Spleen (tissue), 11 donors: Measurements from ENCODE around the gene TYW3. TPM values are rescaled to one million over a fixed set of nuclear protein-coding genes. Genes with fewer than 3 reads are reported as not detected.

Experiments used
- DNase-seq: peaks from one replicate; pipeline ENCODE4 v3.0.0-alpha.2; 2020
- H3K27ac ChIP-seq, 8 donors: fragments of 200-600 bp; sonication (generic) in 7 of 8; 1 replicate in 4 of 8; 2 replicates in 4 of 8; pipeline versions ENCODE4 v1.5.0 to v1.8.0; 2016 to 2021; ENCODE audit warnings: inconsistent platforms in 4 of 8, mild to moderate bottlenecking in 4 of 8, moderate library complexity in 1 of 8
- H3K27me3 ChIP-seq, 7 donors: fragments of 200-600 bp; sonication (generic) in 6 of 7; replicated peaks in 1 of 7; 1 replicate in 4 of 7; 2 replicates in 3 of 7; pipeline versions ENCODE4 v1.5.0 to v1.8.0; 2016 to 2021; ENCODE audit warnings: inconsistent platforms in 3 of 7, mild to moderate bottlenecking in 1 of 7
- H3K36me3 ChIP-seq, 6 donors: fragments of 200-600 bp; sonication (generic) in 5 of 6; 1 replicate in 4 of 6; 2 replicates in 2 of 6; pipeline versions ENCODE4 v1.5.0 to v1.8.0; 2016 to 2021; ENCODE audit warnings: inconsistent platforms in 2 of 6
- H3K4me1 ChIP-seq, 6 donors: fragments of 200-600 bp; sonication (generic) in 5 of 6; 1 replicate in 3 of 6; 2 replicates in 3 of 6; pipeline versions ENCODE4 v1.5.0 to v1.8.0; 2016 to 2021; ENCODE audit warnings: inconsistent platforms in 3 of 6
- H3K4me3 ChIP-seq, 8 donors: fragments of 200-600 bp; sonication (generic) in 7 of 8; 1 replicate in 4 of 8; 2 replicates in 4 of 8; pipeline versions ENCODE4 v1.5.0 to v1.8.0; 2016 to 2021; ENCODE audit warnings: inconsistent platforms in 4 of 8, mild to moderate bottlenecking in 4 of 8, moderate library complexity in 2 of 8
- H3K9me3 ChIP-seq, 8 donors: fragments of 200-600 bp; sonication (generic) in 7 of 8; 1 replicate in 4 of 8; 2 replicates in 4 of 8; pipeline versions ENCODE4 v1.5.0 to v1.8.0; 2016 to 2021; ENCODE audit warnings: inconsistent platforms in 4 of 8
- POLR2A ChIP-seq, 3 donors: fragments of 450-650 bp; IDR thresholded peaks; one replicate each; pipeline ENCODE4 v1.5.1; 2017; ENCODE audit warnings: antibody characterized with exemption in 3 of 3, mild to moderate bottlenecking in 1 of 3
- POLR2AphosphoS5 ChIP-seq, 3 donors: sonication (generic); formaldehyde crosslinking; IDR thresholded peaks; one replicate each; pipeline ENCODE4 v1.5.1; 2017; ENCODE audit warnings: antibody characterized with exemption in 3 of 3
- WGBS, 5 donors: extraction: QIAGEN DNeasy Blood & Tissue Kit in 3 of 5; methylation state at CpG; one replicate each; pipeline versions ENCODE4 v1.1.5 to v1.1.7; 2013 to 2018; 5-methylcytosine and 5-hydroxymethylcytosine counted together
- intact Hi-C: fragments of 100-400 bp; cut with DNase I; formaldehyde crosslinking; loops from one replicate; pipeline ENCODE4 v1.15.0; 2023; ENCODE audit warnings: low total_unique reads
- polyA plus RNA-seq, 3 donors: library from polyadenylated mRNA; stranded (reverse); fragments of 200-250 nt; gene quantifications; one replicate each; pipeline ENCODE4 v1.2.1, GENCODE V29; 2013
- total RNA-seq, 7 donors: library from RNA; depleted of rRNA in 3 of 7; stranded (reverse); fragments of >200 nt in 3 of 7; fragmentation: NEBNext Ultra II Directional in 4 of 7; extraction: Animal tissue kit (Norgen Biotek cat#: 25700) in 4 of 7; gene quantifications; one replicate each; pipeline versions ENCODE4 v1.1.0 to v1.2.1, GENCODE V29; 2016 to 2021
- TF ChIP-seq, protein P1 (sequence below), 11 experiments: fragments of 200-600 bp in 7 of 11; fragments of 450-650 bp in 4 of 11; sonication (generic) in 4 of 11; IDR thresholded peaks in 8 of 11; conservative IDR thresholded peaks in 3 of 11; 1 replicate in 7 of 11; 2 replicates in 4 of 11; pipeline versions ENCODE4 v1.4.0 to v1.8.0; 2016 to 2021; ENCODE audit warnings: antibody characterized with exemption in 11 of 11, inconsistent platforms in 4 of 11, mild to moderate bottlenecking in 1 of 11
- donor health status: healthy with polysubstance abuse.
- donor health status: DM: no; HTN: no; CAD: no; lungs with moderate emphysema.
- donor health status: DM: no; HTN: no; CAD: no.
- donor health status: Bipolar disorder and iron deficiency.
- donor health status: healthy.
- donor health status: DM: no; HTN: no; CAD: no.
- donor health status: DM: yes; HTN: yes; CAD: no.

TYW3 gene
- total and polyA plus RNA-seq, 10 donors: 11.5 to 19.2 (median 16.6) TPM

DNA sequence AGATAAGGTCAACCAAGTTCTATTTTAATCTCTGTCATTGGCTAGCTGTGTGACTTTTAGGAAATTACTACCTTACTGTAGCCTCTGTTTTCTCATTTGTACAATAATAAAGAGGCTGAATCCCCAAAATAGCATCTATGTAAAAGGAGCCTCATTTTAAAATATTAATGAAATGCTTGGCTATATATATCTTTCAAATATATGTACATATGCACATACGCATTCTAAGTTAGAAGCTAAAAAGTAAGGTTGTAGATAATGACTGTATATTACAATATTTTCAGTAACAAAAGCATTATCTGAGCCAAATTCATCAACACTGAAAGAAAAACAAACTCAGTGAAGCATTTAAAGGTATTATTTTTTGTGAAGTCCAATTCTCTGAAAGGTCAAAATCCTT lies 44.6 kb downstream of the TYW3 start:
- intact Hi-C loops: no loop called here
- Histone ChIP-seq H3K27ac (no peak overlapping the region), H3K4me3 (no peak overlapping the region), H3K27me3 (peaks cover 0 to 16% (median 0%) of the 10 kb centered on the region in 7 donors), H3K9me3 (no peaks in the 10 kb centered on the region), H3K36me3 (no peaks in the 10 kb centered on the region), H3K4me1 (peaks cover 0 to under 1% (median 0%) of the 10 kb centered on the region in 6 donors)
- DNase-seq: no peak
- WGBS, 5 donors: 90 to 95% (median 94%) methylated on average over 1 of the region's 1 CpG
- TF ChIP-seq, protein P1, sequence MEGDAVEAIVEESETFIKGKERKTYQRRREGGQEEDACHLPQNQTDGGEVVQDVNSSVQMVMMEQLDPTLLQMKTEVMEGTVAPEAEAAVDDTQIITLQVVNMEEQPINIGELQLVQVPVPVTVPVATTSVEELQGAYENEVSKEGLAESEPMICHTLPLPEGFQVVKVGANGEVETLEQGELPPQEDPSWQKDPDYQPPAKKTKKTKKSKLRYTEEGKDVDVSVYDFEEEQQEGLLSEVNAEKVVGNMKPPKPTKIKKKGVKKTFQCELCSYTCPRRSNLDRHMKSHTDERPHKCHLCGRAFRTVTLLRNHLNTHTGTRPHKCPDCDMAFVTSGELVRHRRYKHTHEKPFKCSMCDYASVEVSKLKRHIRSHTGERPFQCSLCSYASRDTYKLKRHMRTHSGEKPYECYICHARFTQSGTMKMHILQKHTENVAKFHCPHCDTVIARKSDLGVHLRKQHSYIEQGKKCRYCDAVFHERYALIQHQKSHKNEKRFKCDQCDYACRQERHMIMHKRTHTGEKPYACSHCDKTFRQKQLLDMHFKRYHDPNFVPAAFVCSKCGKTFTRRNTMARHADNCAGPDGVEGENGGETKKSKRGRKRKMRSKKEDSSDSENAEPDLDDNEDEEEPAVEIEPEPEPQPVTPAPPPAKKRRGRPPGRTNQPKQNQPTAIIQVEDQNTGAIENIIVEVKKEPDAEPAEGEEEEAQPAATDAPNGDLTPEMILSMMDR (IDR thresholded peaks at IDR 0.05 in 8 of 11, conservative IDR thresholded peaks at IDR 0.05 in 3 of 11): no peak
- no peak for TF ChIP-seq POLR2A (IDR thresholded peaks at IDR 0.05)
- no peak for TF ChIP-seq POLR2AphosphoS5 (IDR thresholded peaks at IDR 0.05)

DNA sequence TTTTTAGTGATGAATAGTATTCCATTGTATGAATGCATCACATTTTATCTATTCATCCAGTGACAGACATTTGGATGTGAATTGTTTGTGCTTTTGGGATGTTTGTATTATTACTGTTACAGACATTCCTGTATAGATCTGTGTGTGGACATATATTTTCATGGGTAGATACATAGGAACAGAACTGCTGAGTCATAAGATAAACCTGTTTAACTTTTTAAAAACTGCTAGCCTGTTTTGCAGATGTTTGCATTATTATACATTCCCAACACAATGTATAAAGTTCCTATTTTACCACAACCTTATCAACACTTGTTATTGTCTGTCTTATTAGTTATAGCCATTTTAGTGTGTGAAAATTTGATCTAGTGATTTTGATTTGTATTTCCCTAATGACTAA lies 46.8 kb downstream of the TYW3 start:
- Histone ChIP-seq H3K4me3 (no peak overlapping the region), H3K9me3 (no peaks in the 10 kb centered on the region), H3K27me3 (peaks cover 0 to 9% (median 0%) of the 10 kb centered on the region in 7 donors), H3K4me1 (no peaks in the 10 kb centered on the region), H3K36me3 (no peaks in the 10 kb centered on the region), H3K27ac (no peak overlapping the region)
- TF ChIP-seq, protein P1 (IDR thresholded peaks at IDR 0.05 in 8 of 11, conservative IDR thresholded peaks at IDR 0.05 in 3 of 11): no peak
- intact Hi-C loops: no loop called here
- no peak for DNase-seq

DNA sequence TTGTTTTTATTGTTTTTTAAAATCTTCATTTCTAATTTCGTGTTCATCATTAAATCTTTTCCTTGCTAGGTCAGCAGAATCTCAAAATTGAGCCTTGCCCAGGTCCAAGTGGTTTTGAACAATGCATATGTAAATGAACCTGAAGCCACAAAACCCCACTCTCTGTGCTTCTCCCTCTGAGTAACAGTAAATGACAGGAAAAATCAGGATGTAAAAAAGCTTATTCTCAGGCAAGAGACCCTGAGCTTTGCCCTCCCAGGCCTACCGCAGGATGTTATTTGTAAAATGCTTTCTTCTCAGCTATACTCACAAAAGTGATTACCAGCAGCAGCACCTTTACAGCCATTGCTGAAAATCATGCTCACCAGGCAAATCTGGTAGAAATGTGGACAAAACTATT lies 47.6 kb downstream of the TYW3 start:
- 42 to 59% (median 45%) methylated on average over 2 of the region's 2 CpGs for WGBS, 5 donors
- H3K36me3 ChIP-seq: no peaks in the 10 kb centered on the region
- intact Hi-C loops: no loop called here
- DNase-seq: no peak
- H3K4me3 ChIP-seq: no peak overlapping the region
- TF ChIP-seq POLR2A (IDR thresholded peaks at IDR 0.05) (no peak), POLR2AphosphoS5 (IDR thresholded peaks at IDR 0.05) (no peak)
- TF ChIP-seq, protein P1 (IDR thresholded peaks at IDR 0.05 in 8 of 11, conservative IDR thresholded peaks at IDR 0.05 in 3 of 11): no peak
- H3K9me3 ChIP-seq: no peaks in the 10 kb centered on the region
- H3K4me1 ChIP-seq: no peaks in the 10 kb centered on the region
- no peak overlapping the region for H3K27ac ChIP-seq
- H3K27me3 ChIP-seq: peaks cover 0 to 9% (median 0%) of the 10 kb centered on the region in 7 donors

DNA sequence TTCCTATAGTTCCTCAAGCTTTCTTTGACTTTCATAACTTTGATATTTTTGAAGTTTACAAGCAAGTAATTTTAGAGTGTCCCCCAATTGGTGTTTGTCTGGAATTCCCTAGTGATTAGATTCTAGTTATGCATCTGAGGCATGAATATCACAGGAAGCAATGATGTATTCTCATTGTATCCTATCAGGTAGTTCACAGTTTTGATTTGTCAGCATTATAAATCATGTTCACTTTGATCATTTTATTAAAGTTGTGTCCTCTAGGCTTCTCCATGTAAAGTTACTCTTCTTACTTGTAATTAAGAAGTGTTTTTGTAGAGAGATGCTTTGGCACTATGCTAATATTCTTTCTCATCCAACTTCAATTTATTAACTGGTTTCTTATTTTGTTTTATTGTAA lies 53.0 kb downstream of the TYW3 start:
- Histone ChIP-seq H3K27me3 (peaks cover 0 to 15% (median 0%) of the 10 kb centered on the region in 7 donors), H3K36me3 (no peaks in the 10 kb centered on the region), H3K4me3 (no peak overlapping the region), H3K9me3 (no peaks in the 10 kb centered on the region), H3K4me1 (no peaks in the 10 kb centered on the region), H3K27ac (no peak overlapping the region)
- no peak for DNase-seq
- intact Hi-C loops: no loop called here
- TF ChIP-seq, protein P1 (IDR thresholded peaks at IDR 0.05 in 8 of 11, conservative IDR thresholded peaks at IDR 0.05 in 3 of 11): no peak
- no peak for TF ChIP-seq POLR2AphosphoS5 (IDR thresholded peaks at IDR 0.05)
- TF ChIP-seq POLR2A (IDR thresholded peaks at IDR 0.05): no peak
